Loucy (cell line): ENCODE measurements around the gene BCL2L13.

ENCODE experiments used
- H2AFZ ChIP-seq: fragments of 200-600 bp; sonication (generic); 2 replicates; pipeline ENCODE4 v1.6.0; 2016; ENCODE audit warnings: antibody characterized with exemption, mild to moderate bottlenecking, low read length, moderate library complexity
- H3F3A ChIP-seq: fragments of 200-600 bp; 2 replicates; pipeline ENCODE4 v1.6.0; 2016; ENCODE audit warnings: antibody characterized with exemption, low read depth, mild to moderate bottlenecking
- H3K27me3 ChIP-seq: fragments of 200-600 bp; sonication (generic); 2 replicates; pipeline ENCODE4 v1.6.1; 2014; ENCODE audit warnings: low read length, mild to moderate bottlenecking; ENCODE audit not compliant: insufficient read depth, poor library complexity, severe bottlenecking
- H3K36me3 ChIP-seq: fragments of 200-600 bp; sonication (generic); 2 replicates; pipeline ENCODE4 v1.6.1; 2016; ENCODE audit warnings: low read length; ENCODE audit not compliant: insufficient read depth
- H3K4me1 ChIP-seq: fragments of 200-600 bp; sonication (generic); 2 replicates; pipeline ENCODE4 v1.5.1; 2014; ENCODE audit warnings: low read length, mild to moderate bottlenecking; ENCODE audit not compliant: insufficient read depth, poor library complexity, severe bottlenecking
- H3K4me2 ChIP-seq: fragments of 200-600 bp; sonication (generic); 2 replicates; pipeline ENCODE4 v1.6.0; 2014; ENCODE audit warnings: antibody characterized with exemption, low read length, low read depth, mild to moderate bottlenecking; ENCODE audit not compliant: poor library complexity, severe bottlenecking
- H3K4me3 ChIP-seq: fragments of 200-600 bp; sonication (generic); 2 replicates; pipeline ENCODE4 v1.5.1; 2014; ENCODE audit warnings: low read length, mild to moderate bottlenecking, mixed read lengths; ENCODE audit not compliant: poor library complexity, severe bottlenecking
- H3K79me2 ChIP-seq: fragments of 200-600 bp; sonication (generic); 2 replicates; pipeline ENCODE4 v1.6.1; 2014; ENCODE audit warnings: low read length; ENCODE audit not compliant: insufficient read depth
- H3K9ac ChIP-seq: fragments of 200-600 bp; sonication (generic); 2 replicates; pipeline ENCODE4 v1.6.0; 2014; ENCODE audit warnings: mild to moderate bottlenecking, low read depth, low read length, moderate library complexity; ENCODE audit not compliant: poor library complexity, severe bottlenecking
- H3K9me2 ChIP-seq: fragments of 200-600 bp; sonication (generic); replicated peaks from 2 replicates; pipeline ENCODE4 v1.6.1; 2016; ENCODE audit warnings: low read depth, low read length, mixed read lengths
- H3K9me3 ChIP-seq: fragments of 200-600 bp; sonication (generic); 2 replicates; pipeline ENCODE4 v1.6.1; 2014; ENCODE audit warnings: mild to moderate bottlenecking, antibody characterized with exemption, low read length, low read depth; ENCODE audit not compliant: insufficient read depth
- H4K20me1 ChIP-seq: fragments of 200-600 bp; sonication (generic); 2 replicates; pipeline ENCODE4 v1.6.0; 2014; ENCODE audit warnings: antibody characterized with exemption, low read length, mild to moderate bottlenecking; ENCODE audit not compliant: insufficient read depth, poor library complexity, severe bottlenecking
- EZH2phosphoT487 ChIP-seq: fragments of 200-600 bp; IDR thresholded peaks from 2 replicates; pipeline ENCODE4 v1.6.1; 2018; ENCODE audit warnings: antibody characterized with exemption, mild to moderate bottlenecking, moderate library complexity, borderline replicate concordance
- TF ChIP-seq, protein P1 (sequence below): fragments of 200-600 bp; sonication (generic); conservative IDR thresholded peaks from 2 replicates; pipeline ENCODE4 v1.5.1; 2014; ENCODE audit warnings: mild to moderate bottlenecking, antibody characterized with exemption, low read length

BCL2L13 gene

DNA sequence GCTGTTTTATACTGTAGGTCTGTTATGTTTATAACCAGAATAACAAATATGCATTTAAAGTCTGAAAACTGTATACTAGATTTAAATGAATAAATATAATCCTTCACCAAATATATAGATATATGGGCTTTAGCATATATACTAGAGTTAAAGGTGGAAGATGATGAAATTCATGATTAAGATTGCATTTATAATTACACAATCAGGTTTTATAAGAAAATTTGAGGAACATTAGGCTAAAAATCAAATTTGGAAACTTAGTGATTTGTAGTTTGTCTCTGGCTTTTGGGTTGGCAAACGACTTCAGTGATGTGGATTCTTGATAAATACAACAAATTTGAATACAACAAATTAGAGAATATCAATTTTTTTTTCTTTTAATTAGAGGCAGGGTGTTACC lies 10.0 kb downstream of the BCL2L13 start:
- no peak overlapping the region for H3K4me3 ChIP-seq
- H3K36me3 ChIP-seq: no peaks in the 10 kb centered on the region
- H3K9me2 ChIP-seq: no peaks in the 10 kb centered on the region
- H3K4me1 ChIP-seq: no peaks in the 10 kb centered on the region
- H3K9me3 ChIP-seq: no peaks in the 10 kb centered on the region
- H3K27me3 ChIP-seq: no peaks in the 10 kb centered on the region
- H3K79me2 ChIP-seq: no peaks in the 10 kb centered on the region
- H3F3A ChIP-seq: no peaks in the 10 kb centered on the region
- H3K4me2 ChIP-seq: no peak overlapping the region
- H4K20me1 ChIP-seq: no peaks in the 10 kb centered on the region
- no peak overlapping the region for H3K9ac ChIP-seq
- H2AFZ ChIP-seq: no peak overlapping the region
- no peak for TF ChIP-seq EZH2phosphoT487
- TF ChIP-seq, protein P1, sequence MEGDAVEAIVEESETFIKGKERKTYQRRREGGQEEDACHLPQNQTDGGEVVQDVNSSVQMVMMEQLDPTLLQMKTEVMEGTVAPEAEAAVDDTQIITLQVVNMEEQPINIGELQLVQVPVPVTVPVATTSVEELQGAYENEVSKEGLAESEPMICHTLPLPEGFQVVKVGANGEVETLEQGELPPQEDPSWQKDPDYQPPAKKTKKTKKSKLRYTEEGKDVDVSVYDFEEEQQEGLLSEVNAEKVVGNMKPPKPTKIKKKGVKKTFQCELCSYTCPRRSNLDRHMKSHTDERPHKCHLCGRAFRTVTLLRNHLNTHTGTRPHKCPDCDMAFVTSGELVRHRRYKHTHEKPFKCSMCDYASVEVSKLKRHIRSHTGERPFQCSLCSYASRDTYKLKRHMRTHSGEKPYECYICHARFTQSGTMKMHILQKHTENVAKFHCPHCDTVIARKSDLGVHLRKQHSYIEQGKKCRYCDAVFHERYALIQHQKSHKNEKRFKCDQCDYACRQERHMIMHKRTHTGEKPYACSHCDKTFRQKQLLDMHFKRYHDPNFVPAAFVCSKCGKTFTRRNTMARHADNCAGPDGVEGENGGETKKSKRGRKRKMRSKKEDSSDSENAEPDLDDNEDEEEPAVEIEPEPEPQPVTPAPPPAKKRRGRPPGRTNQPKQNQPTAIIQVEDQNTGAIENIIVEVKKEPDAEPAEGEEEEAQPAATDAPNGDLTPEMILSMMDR: no peak

DNA sequence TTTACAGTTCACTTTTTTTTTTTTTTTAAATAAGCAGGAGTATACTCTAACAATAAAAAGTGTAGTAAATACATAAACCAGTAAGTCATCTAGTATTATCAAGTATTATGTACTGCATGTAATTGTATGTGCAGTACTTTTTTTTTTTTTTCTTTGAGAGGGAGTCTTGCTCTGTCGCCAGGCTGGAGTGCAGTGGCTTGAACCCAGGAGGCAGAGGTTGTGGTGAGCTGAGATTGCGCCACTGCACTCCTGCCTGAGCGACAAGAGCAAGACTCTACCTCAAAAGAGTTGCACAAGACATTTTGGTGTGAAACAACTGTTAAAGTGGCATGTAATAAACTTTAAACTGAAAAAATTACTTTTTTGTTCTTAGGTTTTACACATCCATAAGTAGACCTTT lies 16.7 kb downstream of the BCL2L13 start:
- no peaks in the 10 kb centered on the region for H3K79me2 ChIP-seq
- no peaks in the 10 kb centered on the region for H3F3A ChIP-seq
- H3K9ac ChIP-seq: no peak overlapping the region
- no peak overlapping the region for H3K4me2 ChIP-seq
- TF ChIP-seq, protein P1: no peak
- TF ChIP-seq EZH2phosphoT487: no peak
- H3K4me3 ChIP-seq: no peak overlapping the region
- no peaks in the 10 kb centered on the region for H3K4me1 ChIP-seq
- H3K27me3 ChIP-seq: no peaks in the 10 kb centered on the region
- no peaks in the 10 kb centered on the region for H3K36me3 ChIP-seq
- H2AFZ ChIP-seq: no peak overlapping the region
- no peaks in the 10 kb centered on the region for H4K20me1 ChIP-seq
- H3K9me2 ChIP-seq: no peaks in the 10 kb centered on the region
- no peaks in the 10 kb centered on the region for H3K9me3 ChIP-seq

DNA sequence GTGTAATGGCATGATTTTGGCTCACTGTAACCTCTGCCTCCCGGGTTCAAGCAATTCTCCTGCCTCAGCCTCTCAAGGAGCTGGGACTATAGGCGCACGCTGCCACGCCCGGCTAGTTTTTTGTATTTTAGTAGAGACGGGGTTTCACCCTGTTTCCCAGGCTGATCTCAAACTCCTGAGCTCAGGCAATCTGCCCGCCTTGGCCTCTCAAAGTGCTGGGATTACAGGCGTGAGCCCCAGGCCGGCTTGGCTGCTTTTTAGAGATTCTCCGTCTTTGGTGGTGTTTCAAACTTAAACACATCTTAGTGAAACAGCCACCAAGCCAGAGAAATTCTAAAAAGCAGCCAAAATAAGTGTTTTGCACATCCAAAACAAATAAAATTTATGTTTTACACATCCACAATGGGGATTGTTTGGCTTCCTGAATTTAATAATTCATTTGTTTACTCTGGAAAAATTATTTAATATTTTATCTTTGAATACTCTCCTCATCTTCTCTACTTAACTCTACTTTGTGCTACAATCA lies 18.4 kb downstream of the BCL2L13 start:
- H3K36me3 ChIP-seq: no peaks in the 10 kb centered on the region
- no peak overlapping the region for H3K4me2 ChIP-seq
- TF ChIP-seq, protein P1: no peak
- TF ChIP-seq EZH2phosphoT487: no peak
- H3K79me2 ChIP-seq: no peaks in the 10 kb centered on the region
- no peak overlapping the region for H3K4me3 ChIP-seq
- no peaks in the 10 kb centered on the region for H3K4me1 ChIP-seq
- no peak overlapping the region for H3K9ac ChIP-seq
- H3F3A ChIP-seq: no peaks in the 10 kb centered on the region
- no peaks in the 10 kb centered on the region for H3K9me2 ChIP-seq
- H3K27me3 ChIP-seq: no peaks in the 10 kb centered on the region
- H3K9me3 ChIP-seq: no peaks in the 10 kb centered on the region
- no peak overlapping the region for H2AFZ ChIP-seq
- no peaks in the 10 kb centered on the region for H4K20me1 ChIP-seq
